A549 (cell line): ENCODE data around the gene C11orf91.

ENCODE experiments used
- CBX8 ChIP-seq: fragments of 200-600 bp; sonication (generic); IDR thresholded peaks from 2 replicates; pipeline ENCODE4 v1.6.1; 2016
- CEBPB ChIP-seq, 2 experiments: fragments of >200 bp in 1 of 2; sonication (Bioruptor Twin) in 1 of 2; formaldehyde crosslinking in 1 of 2; IDR thresholded peaks; 2 replicates each; pipeline ENCODE4 v1.6.1; 2012 to 2016
- JUN ChIP-seq, 2 experiments: fragments of >200 bp; sonication (Bioruptor Twin); formaldehyde crosslinking; IDR thresholded peaks; 2 replicates in 1 of 2; 3 replicates in 1 of 2; pipeline ENCODE4 v1.6.1; 2016 to 2017
- TF ChIP-seq, protein P1 (sequence below): fragments of 200-600 bp; sonication (generic); IDR thresholded peaks from 2 replicates; pipeline ENCODE4 v1.6.1; 2016; ENCODE audit warnings: antibody characterized with exemption, mild to moderate bottlenecking, moderate library complexity
- TF ChIP-seq, protein P2 (sequence below): IDR thresholded peaks from 2 replicates; pipeline ENCODE4 v1.6.1; 2012
- TF ChIP-seq, protein P3 (sequence below): fragments of >200 bp; sonication (Bioruptor Twin); formaldehyde crosslinking; IDR thresholded peaks from 3 replicates; pipeline ENCODE4 v1.5.1; 2016

DNA sequence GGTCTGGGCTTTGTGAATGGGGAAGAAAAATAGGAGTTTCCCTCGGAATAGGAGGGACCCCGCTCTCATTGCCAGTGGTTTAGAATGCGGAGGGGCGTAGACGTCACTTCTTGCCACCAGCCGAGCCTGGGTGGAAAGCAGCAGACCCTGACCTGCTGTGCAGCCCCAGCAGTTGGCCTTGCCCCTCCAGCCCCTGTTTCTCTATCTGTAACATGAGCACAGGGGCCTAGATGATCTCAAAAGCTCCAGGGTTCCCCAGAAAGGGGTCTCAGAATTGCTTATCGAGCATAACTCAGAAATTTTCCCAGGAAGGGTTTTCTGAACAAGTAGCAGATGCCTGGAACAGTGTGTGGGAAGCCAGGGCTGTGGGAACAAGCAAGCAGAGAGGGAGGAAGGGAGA is 43.9 kb downstream of the C11orf91 start:
- TF ChIP-seq, protein P1, sequence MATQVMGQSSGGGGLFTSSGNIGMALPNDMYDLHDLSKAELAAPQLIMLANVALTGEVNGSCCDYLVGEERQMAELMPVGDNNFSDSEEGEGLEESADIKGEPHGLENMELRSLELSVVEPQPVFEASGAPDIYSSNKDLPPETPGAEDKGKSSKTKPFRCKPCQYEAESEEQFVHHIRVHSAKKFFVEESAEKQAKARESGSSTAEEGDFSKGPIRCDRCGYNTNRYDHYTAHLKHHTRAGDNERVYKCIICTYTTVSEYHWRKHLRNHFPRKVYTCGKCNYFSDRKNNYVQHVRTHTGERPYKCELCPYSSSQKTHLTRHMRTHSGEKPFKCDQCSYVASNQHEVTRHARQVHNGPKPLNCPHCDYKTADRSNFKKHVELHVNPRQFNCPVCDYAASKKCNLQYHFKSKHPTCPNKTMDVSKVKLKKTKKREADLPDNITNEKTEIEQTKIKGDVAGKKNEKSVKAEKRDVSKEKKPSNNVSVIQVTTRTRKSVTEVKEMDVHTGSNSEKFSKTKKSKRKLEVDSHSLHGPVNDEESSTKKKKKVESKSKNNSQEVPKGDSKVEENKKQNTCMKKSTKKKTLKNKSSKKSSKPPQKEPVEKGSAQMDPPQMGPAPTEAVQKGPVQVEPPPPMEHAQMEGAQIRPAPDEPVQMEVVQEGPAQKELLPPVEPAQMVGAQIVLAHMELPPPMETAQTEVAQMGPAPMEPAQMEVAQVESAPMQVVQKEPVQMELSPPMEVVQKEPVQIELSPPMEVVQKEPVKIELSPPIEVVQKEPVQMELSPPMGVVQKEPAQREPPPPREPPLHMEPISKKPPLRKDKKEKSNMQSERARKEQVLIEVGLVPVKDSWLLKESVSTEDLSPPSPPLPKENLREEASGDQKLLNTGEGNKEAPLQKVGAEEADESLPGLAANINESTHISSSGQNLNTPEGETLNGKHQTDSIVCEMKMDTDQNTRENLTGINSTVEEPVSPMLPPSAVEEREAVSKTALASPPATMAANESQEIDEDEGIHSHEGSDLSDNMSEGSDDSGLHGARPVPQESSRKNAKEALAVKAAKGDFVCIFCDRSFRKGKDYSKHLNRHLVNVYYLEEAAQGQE: no peak
- TF ChIP-seq, protein P2, sequence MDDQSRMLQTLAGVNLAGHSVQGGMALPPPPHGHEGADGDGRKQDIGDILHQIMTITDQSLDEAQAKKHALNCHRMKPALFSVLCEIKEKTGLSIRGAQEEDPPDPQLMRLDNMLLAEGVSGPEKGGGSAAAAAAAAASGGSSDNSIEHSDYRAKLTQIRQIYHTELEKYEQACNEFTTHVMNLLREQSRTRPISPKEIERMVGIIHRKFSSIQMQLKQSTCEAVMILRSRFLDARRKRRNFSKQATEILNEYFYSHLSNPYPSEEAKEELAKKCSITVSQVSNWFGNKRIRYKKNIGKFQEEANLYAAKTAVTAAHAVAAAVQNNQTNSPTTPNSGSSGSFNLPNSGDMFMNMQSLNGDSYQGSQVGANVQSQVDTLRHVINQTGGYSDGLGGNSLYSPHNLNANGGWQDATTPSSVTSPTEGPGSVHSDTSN: no peak
- TF ChIP-seq JUN (IDR thresholded peaks at IDR 0.05) (no peak), CEBPB (IDR thresholded peaks at IDR 0.05) (no peak), CBX8 (no peak)
- TF ChIP-seq, protein P3, sequence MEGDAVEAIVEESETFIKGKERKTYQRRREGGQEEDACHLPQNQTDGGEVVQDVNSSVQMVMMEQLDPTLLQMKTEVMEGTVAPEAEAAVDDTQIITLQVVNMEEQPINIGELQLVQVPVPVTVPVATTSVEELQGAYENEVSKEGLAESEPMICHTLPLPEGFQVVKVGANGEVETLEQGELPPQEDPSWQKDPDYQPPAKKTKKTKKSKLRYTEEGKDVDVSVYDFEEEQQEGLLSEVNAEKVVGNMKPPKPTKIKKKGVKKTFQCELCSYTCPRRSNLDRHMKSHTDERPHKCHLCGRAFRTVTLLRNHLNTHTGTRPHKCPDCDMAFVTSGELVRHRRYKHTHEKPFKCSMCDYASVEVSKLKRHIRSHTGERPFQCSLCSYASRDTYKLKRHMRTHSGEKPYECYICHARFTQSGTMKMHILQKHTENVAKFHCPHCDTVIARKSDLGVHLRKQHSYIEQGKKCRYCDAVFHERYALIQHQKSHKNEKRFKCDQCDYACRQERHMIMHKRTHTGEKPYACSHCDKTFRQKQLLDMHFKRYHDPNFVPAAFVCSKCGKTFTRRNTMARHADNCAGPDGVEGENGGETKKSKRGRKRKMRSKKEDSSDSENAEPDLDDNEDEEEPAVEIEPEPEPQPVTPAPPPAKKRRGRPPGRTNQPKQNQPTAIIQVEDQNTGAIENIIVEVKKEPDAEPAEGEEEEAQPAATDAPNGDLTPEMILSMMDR: no peak
